ENCODE data around the gene RPH3AL. TPM values are rescaled to one million over a fixed set of nuclear protein-coding genes. Genes with fewer than 3 reads are reported as not detected.

RPH3AL gene
- total RNA-seq, 1 experiment from 2014 or later = 26.0 TPM

DNA sequence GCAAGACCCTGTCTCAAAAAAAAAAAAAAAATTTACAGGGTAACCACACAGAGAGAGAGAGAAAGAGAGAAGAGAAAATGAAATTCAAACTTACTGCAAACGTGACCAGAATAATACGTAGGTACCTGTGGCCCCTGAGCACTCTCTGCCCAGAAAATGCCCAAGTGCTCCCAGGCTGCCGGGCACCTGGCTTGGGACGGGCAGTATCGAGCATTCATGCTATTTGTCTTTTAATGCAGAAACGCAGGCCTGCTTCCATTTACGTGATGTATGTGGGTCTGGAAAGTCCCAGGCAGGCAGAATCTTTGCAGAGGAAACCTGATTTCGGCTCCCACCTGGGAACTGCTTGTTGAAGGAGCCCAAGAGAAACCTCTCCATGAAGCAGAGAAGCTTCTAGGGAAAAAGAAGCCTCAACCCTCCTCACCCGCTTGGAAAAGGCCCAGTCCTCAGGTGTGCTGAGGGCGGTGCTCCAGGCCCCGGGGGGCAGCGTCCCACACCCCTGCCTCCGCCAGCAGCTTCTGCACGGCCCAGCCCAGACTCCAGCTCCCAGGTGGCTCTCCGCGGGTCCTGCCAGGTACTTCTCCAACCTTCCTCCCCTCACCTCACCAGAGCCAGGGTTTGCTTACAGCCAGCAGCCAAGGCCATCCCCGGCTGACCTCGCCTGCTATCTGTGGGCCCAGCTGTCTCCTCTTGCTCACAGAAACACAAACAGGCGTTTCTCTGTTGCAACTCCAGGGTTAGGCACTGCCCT is 14.0 kb downstream of the RPH3AL start:
- Histone ChIP-seq H3K9me3 (ENCODE audit: insufficient read depth, low read depth) (no peaks in the 10 kb centered on the region), H3K4me3 (no peak overlapping the region), H2AFZ (no peak overlapping the region), H3K4me2 (no peak overlapping the region), H3K9me2 (ENCODE audit: insufficient read depth) (no peaks in the 10 kb centered on the region), H3K79me2 (ENCODE audit: low read depth) (no peaks in the 10 kb centered on the region), H3K4me1 (replicated peaks; ENCODE audit: insufficient read depth) (no peaks in the 10 kb centered on the region), H4K20me1 (ENCODE audit: insufficient read depth) (no peaks in the 10 kb centered on the region), H3K27me3 (ENCODE audit: insufficient read depth, low read depth) (no peaks in the 10 kb centered on the region), H3F3A (ENCODE audit: insufficient read depth, low read depth) (no peaks in the 10 kb centered on the region), H3K36me3 (ENCODE audit: low read depth) (no peaks in the 10 kb centered on the region), H3K27ac (no peak overlapping the region)
- POLR2A ChIA-PET (ENCODE audit: unreplicated experiment) = no interaction called here
- no peak for DNase-seq
- CTCF ChIA-PET = no interaction called here
- intact Hi-C loops (cut with micrococcal nuclease; ENCODE audit: unreplicated experiment) = no loop called here
- BruUV-seq (replicated peaks) = no TSS peak
- no peak for TF ChIP-seq EZH2 (IDR thresholded peaks at IDR 0.05; ENCODE audit: low read depth)

GRCh38 chr17:337866-338265 is 14.7 kb downstream of the RPH3AL start:
- BruUV-seq (replicated peaks) = no TSS peak
- TF ChIP-seq CTCF (conservative IDR thresholded peaks at IDR 0.05) = no peak
- no peak for TF ChIP-seq EZH2 (IDR thresholded peaks at IDR 0.05; ENCODE audit: low read depth)
- no peak overlapping the region for H3K4me3 ChIP-seq
- H4K20me1 ChIP-seq (ENCODE audit: insufficient read depth) = no peaks in the 10 kb centered on the region
- no peak overlapping the region for H3K4me2 ChIP-seq
- no peaks in the 10 kb centered on the region for H3K79me2 ChIP-seq (ENCODE audit: low read depth)
- H3K4me1 ChIP-seq (replicated peaks; ENCODE audit: insufficient read depth) = no peaks in the 10 kb centered on the region
- H3K27ac ChIP-seq = no peak overlapping the region
- no peak overlapping the region for H2AFZ ChIP-seq
- no peaks in the 10 kb centered on the region for H3F3A ChIP-seq (ENCODE audit: insufficient read depth, low read depth)
- intact Hi-C loops (cut with micrococcal nuclease; ENCODE audit: unreplicated experiment) = no loop called here
- H3K27me3 ChIP-seq (ENCODE audit: insufficient read depth, low read depth) = no peaks in the 10 kb centered on the region
- POLR2A ChIA-PET (ENCODE audit: unreplicated experiment) = no interaction called here
- CTCF ChIA-PET = no interaction called here
- no peaks in the 10 kb centered on the region for H3K36me3 ChIP-seq (ENCODE audit: low read depth)
- no peaks in the 10 kb centered on the region for H3K9me2 ChIP-seq (ENCODE audit: insufficient read depth)
- no peaks in the 10 kb centered on the region for H3K9me3 ChIP-seq (ENCODE audit: insufficient read depth, low read depth)
- DNase-seq = no peak

GRCh38 chr17:337453-337852 is 15.2 kb downstream of the RPH3AL start:
- TF ChIP-seq CTCF (conservative IDR thresholded peaks at IDR 0.05) (no peak), EZH2 (IDR thresholded peaks at IDR 0.05; ENCODE audit: low read depth) (no peak)
- ChIA-PET CTCF (no interaction called here), POLR2A (ENCODE audit: unreplicated experiment) (no interaction called here)
- H3K4me3 ChIP-seq = no peak overlapping the region
- no peak overlapping the region for H3K27ac ChIP-seq
- BruUV-seq (replicated peaks) = no TSS peak
- no peaks in the 10 kb centered on the region for H3K79me2 ChIP-seq (ENCODE audit: low read depth)
- H4K20me1 ChIP-seq (ENCODE audit: insufficient read depth) = no peaks in the 10 kb centered on the region
- no peak for DNase-seq
- H2AFZ ChIP-seq = no peak overlapping the region
- no peaks in the 10 kb centered on the region for H3K27me3 ChIP-seq (ENCODE audit: insufficient read depth, low read depth)
- no peaks in the 10 kb centered on the region for H3K9me2 ChIP-seq (ENCODE audit: insufficient read depth)
- no peaks in the 10 kb centered on the region for H3K9me3 ChIP-seq (ENCODE audit: insufficient read depth, low read depth)
- no peaks in the 10 kb centered on the region for H3K36me3 ChIP-seq (ENCODE audit: low read depth)
- no peaks in the 10 kb centered on the region for H3F3A ChIP-seq (ENCODE audit: insufficient read depth, low read depth)
- intact Hi-C loops (cut with micrococcal nuclease; ENCODE audit: unreplicated experiment) = no loop called here
- H3K4me1 ChIP-seq (replicated peaks; ENCODE audit: insufficient read depth) = no peaks in the 10 kb centered on the region
- H3K4me2 ChIP-seq = no peak overlapping the region

GRCh38 chr17:337022-337420 is 15.6 kb downstream of the RPH3AL start:
- H3K4me1 ChIP-seq (replicated peaks; ENCODE audit: insufficient read depth) = no peaks in the 10 kb centered on the region
- H3K36me3 ChIP-seq (ENCODE audit: low read depth) = no peaks in the 10 kb centered on the region
- H3K27me3 ChIP-seq (ENCODE audit: insufficient read depth, low read depth) = no peaks in the 10 kb centered on the region
- H3K4me2 ChIP-seq = no peak overlapping the region
- H3F3A ChIP-seq (ENCODE audit: insufficient read depth, low read depth) = no peaks in the 10 kb centered on the region
- no peaks in the 10 kb centered on the region for H3K79me2 ChIP-seq (ENCODE audit: low read depth)
- no peaks in the 10 kb centered on the region for H3K9me3 ChIP-seq (ENCODE audit: insufficient read depth, low read depth)
- no peak for TF ChIP-seq EZH2 (IDR thresholded peaks at IDR 0.05; ENCODE audit: low read depth)
- no peak for TF ChIP-seq CTCF (conservative IDR thresholded peaks at IDR 0.05)
- ChIA-PET POLR2A (ENCODE audit: unreplicated experiment) (no interaction called here), CTCF (no interaction called here)
- no peak overlapping the region for H2AFZ ChIP-seq
- H4K20me1 ChIP-seq (ENCODE audit: insufficient read depth) = no peaks in the 10 kb centered on the region
- H3K4me3 ChIP-seq = no peak overlapping the region
- no peaks in the 10 kb centered on the region for H3K9me2 ChIP-seq (ENCODE audit: insufficient read depth)
- no peak overlapping the region for H3K27ac ChIP-seq
- no peak for DNase-seq
- no TSS peak for BruUV-seq (replicated peaks)
- intact Hi-C loops (cut with micrococcal nuclease; ENCODE audit: unreplicated experiment) = no loop called here
